Measurements from ENCODE around the gene ACADL.
"Not testable (repeated sequence)": the region's sequence is repeated elsewhere in the genome, so short reads cannot be mapped to it uniquely, and the experiment has no call there.

Gene ACADL

DNA sequence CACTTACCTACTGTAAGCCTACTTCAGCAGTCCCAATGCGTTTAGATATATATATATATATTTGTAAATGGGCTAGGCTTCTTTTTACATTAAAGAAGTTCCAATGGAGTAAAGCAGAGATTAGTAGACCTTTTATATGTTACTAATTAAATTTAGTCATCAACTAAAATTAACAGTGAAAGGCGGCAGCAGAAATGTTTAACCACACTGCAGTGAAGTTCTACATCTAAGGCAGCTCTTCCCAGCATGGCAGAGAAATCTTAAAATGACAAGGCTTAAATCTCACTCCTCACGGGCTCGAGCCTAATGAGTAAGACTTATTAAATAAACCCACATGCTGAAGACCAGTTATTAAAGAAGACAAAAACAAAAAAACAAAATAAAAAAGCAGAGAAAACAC lies 34.9 kb downstream of the ACADL start:
- Histone ChIP-seq H3K9me3 (ENCODE audit: control insufficient read depth, low read length) (no peaks in the 10 kb centered on the region), H3K4me2 (ENCODE audit: low read length) (peak overlapping the region; percentile 43), H3K4me3 (ENCODE audit: low read depth, low read length) (no peak overlapping the region), H3K27me3 (ENCODE audit: control insufficient read depth, insufficient read depth, low read length) (no peaks in the 10 kb centered on the region), H3K79me2 (peaks cover 8% of the 10 kb centered on the region), H3K36me3 (ENCODE audit: control insufficient read depth, insufficient read depth, low read length) (no peaks in the 10 kb centered on the region), H3K27ac (peak overlapping the region; percentile 91), H3K9ac (no peak overlapping the region), H3K4me1 (peaks cover 38% of the 10 kb centered on the region), H2AFZ (no peak overlapping the region)
- TF ChIP-seq, protein P1, sequence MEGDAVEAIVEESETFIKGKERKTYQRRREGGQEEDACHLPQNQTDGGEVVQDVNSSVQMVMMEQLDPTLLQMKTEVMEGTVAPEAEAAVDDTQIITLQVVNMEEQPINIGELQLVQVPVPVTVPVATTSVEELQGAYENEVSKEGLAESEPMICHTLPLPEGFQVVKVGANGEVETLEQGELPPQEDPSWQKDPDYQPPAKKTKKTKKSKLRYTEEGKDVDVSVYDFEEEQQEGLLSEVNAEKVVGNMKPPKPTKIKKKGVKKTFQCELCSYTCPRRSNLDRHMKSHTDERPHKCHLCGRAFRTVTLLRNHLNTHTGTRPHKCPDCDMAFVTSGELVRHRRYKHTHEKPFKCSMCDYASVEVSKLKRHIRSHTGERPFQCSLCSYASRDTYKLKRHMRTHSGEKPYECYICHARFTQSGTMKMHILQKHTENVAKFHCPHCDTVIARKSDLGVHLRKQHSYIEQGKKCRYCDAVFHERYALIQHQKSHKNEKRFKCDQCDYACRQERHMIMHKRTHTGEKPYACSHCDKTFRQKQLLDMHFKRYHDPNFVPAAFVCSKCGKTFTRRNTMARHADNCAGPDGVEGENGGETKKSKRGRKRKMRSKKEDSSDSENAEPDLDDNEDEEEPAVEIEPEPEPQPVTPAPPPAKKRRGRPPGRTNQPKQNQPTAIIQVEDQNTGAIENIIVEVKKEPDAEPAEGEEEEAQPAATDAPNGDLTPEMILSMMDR (IDR thresholded peaks at IDR 0.05): no peak

- TF ChIP-seq, protein P1 (IDR thresholded peaks at IDR 0.05): no peak
- no peaks in the 10 kb centered on the region for H3K27me3 ChIP-seq (ENCODE audit: control insufficient read depth, insufficient read depth, low read length)
- H3K36me3 ChIP-seq (ENCODE audit: control insufficient read depth, insufficient read depth, low read length): no peaks in the 10 kb centered on the region
- peaks cover 30% of the 10 kb centered on the region for H3K4me1 ChIP-seq
- no peak overlapping the region for H2AFZ ChIP-seq
- H3K79me2 ChIP-seq: peaks cover 2% of the 10 kb centered on the region
- H3K9me3 ChIP-seq (ENCODE audit: control insufficient read depth, low read length): no peaks in the 10 kb centered on the region
- H3K4me2 ChIP-seq (ENCODE audit: low read length): peak overlapping the region; percentile 45
- H3K27ac ChIP-seq: peak overlapping the region; percentile 91
- peak overlapping the region; percentile 16 for H3K4me3 ChIP-seq (ENCODE audit: low read depth, low read length)
- H3K9ac ChIP-seq: no peak overlapping the region
These were observed 35.7 kb downstream of the ACADL start for GRCh38 chr2:210189452-210190138.

- Histone ChIP-seq H3K9me3 (ENCODE audit: control insufficient read depth, low read length) (no peaks in the 10 kb centered on the region), H3K4me1 (peaks cover 27% of the 10 kb centered on the region), H3K27ac (peak overlapping the region; percentile 91), H3K4me3 (ENCODE audit: low read depth, low read length) (peak overlapping the region; percentile 14), H3K27me3 (ENCODE audit: control insufficient read depth, insufficient read depth, low read length) (no peaks in the 10 kb centered on the region), H3K4me2 (ENCODE audit: low read length) (peak overlapping the region; percentile 39), H3K79me2 (no peaks in the 10 kb centered on the region), H2AFZ (no peak overlapping the region), H3K36me3 (ENCODE audit: control insufficient read depth, insufficient read depth, low read length) (no peaks in the 10 kb centered on the region), H3K9ac (no peak overlapping the region)
- TF ChIP-seq, protein P1 (IDR thresholded peaks at IDR 0.05): no peak
These were observed 36.5 kb downstream of the ACADL start for GRCh38 chr2:210188755-210189154.

GRCh38 chr2:210188190-210188589 lies 37.1 kb downstream of the ACADL start:
- H3K36me3 ChIP-seq (ENCODE audit: control insufficient read depth, insufficient read depth, low read length): no peaks in the 10 kb centered on the region
- no peaks in the 10 kb centered on the region for H3K27me3 ChIP-seq (ENCODE audit: control insufficient read depth, insufficient read depth, low read length)
- no peak overlapping the region for H2AFZ ChIP-seq
- peaks cover 23% of the 10 kb centered on the region for H3K4me1 ChIP-seq
- peak overlapping the region; percentile 14 for H3K4me3 ChIP-seq (ENCODE audit: low read depth, low read length)
- no peaks in the 10 kb centered on the region for H3K9me3 ChIP-seq (ENCODE audit: control insufficient read depth, low read length)
- peak overlapping the region; percentile 39 for H3K4me2 ChIP-seq (ENCODE audit: low read length)
- H3K27ac ChIP-seq: peak overlapping the region; percentile 91
- no peaks in the 10 kb centered on the region for H3K79me2 ChIP-seq
- H3K9ac ChIP-seq: no peak overlapping the region
- TF ChIP-seq, protein P1 (IDR thresholded peaks at IDR 0.05): no peak

DNA sequence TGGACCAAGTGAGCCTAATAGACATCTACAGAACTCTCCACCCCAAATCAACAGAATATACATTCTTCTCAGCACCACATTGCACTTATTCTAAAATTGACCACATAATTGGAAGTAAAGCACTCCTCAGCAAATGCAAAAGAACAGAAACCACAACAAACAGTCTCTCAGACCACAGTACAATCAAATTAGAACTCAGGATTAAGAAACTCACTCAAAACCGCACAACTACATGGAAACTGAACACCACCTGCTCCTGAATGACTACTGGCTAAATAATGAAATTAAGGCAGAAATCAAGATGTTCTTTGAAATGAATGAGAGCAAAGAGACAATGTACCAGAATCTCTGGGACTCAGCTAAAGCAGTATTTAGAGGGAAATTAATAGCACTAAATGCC lies 41.3 kb downstream of the ACADL start:
- H2AFZ ChIP-seq; H3K9me3 ChIP-seq (ENCODE audit: control insufficient read depth, low read length); H3K27me3 ChIP-seq (ENCODE audit: control insufficient read depth, insufficient read depth, low read length); H3K79me2 ChIP-seq; H3K4me3 ChIP-seq (ENCODE audit: low read depth, low read length); H3K36me3 ChIP-seq (ENCODE audit: control insufficient read depth, insufficient read depth, low read length); H3K4me2 ChIP-seq (ENCODE audit: low read length): not testable (repeated sequence)
- peaks cover 38% of the 10 kb centered on the region for H3K4me1 ChIP-seq
- H3K9ac ChIP-seq: peak overlapping the region; percentile 4
- peak overlapping the region; percentile 100 for H3K27ac ChIP-seq

DNA sequence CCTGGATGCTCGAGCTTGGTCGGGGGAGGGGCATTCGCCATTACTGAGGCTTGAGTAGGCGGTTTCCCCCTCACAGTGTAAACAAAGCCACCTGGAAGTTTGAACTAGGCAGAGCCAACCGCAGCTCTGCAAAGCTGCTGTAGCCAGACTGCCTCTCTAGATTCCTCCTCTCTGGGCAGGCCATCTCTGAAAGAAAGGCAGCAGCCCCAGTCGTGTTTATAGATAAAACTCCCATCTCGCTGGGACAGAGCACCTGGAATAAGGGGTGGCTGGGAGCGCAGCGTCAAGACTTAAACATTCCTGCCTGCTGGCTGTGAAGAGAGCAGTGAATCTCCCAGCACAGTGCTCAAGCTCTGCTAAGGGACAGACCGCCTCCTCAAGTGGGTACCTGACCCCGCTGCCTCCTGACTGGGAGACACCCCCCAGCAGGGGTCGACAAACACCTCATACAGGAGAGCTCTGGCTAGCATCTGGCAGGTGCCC lies 43.6 kb downstream of the ACADL start:
- not testable (repeated sequence) for H3K27me3 ChIP-seq (ENCODE audit: control insufficient read depth, insufficient read depth, low read length); H3K9me3 ChIP-seq (ENCODE audit: control insufficient read depth, low read length); H3K79me2 ChIP-seq; H3K4me2 ChIP-seq (ENCODE audit: low read length); H3K4me3 ChIP-seq (ENCODE audit: low read depth, low read length); H3K9ac ChIP-seq; H3K36me3 ChIP-seq (ENCODE audit: control insufficient read depth, insufficient read depth, low read length); H2AFZ ChIP-seq
- H3K27ac ChIP-seq: peak overlapping the region; percentile 100
- H3K4me1 ChIP-seq: peaks cover 46% of the 10 kb centered on the region

- not testable (repeated sequence) for H3K27me3 ChIP-seq (ENCODE audit: control insufficient read depth, insufficient read depth, low read length); H3K4me2 ChIP-seq (ENCODE audit: low read length); H3K9me3 ChIP-seq (ENCODE audit: control insufficient read depth, low read length); H3K4me3 ChIP-seq (ENCODE audit: low read depth, low read length); H2AFZ ChIP-seq; H3K9ac ChIP-seq; H3K36me3 ChIP-seq (ENCODE audit: control insufficient read depth, insufficient read depth, low read length)
- peak overlapping the region; percentile 100 for H3K27ac ChIP-seq
- peaks cover 10% of the 10 kb centered on the region for H3K79me2 ChIP-seq
- peaks cover 51% of the 10 kb centered on the region for H3K4me1 ChIP-seq
These were observed 44.1 kb downstream of the ACADL start for GRCh38 chr2:210181033-210181605.
